ENCODE measurements around the gene DOCK3.

DOCK3 gene

DNA sequence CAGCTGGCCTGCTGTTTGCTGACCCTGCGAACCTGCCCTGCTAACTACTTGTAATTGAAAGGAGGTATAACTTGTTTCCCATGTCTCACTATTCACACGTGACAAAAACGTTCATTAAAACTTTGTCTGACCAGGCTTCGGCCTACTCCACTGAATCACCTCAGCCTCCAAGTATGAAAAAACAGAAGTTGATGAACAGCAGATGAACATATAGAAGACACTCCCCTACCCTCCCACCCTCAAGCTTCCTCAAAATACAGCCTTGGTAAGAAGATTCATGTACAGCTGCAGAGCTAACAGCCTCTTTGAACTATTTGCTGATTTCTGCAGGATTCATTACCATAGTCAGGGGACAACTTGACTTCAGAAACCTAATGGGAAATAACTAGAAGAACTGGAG lies 727.0 kb downstream of the DOCK3 start:
- peaks cover 3% of the 10 kb centered on the region; the same call in 1 of the 2 replicates for H3K36me3 ChIP-seq
- no peaks in the 10 kb centered on the region for H3K27me3 ChIP-seq
- H3K4me1 ChIP-seq = no peaks in the 10 kb centered on the region
- no peaks in the 10 kb centered on the region for H3K9me3 ChIP-seq
- TF ChIP-seq, protein P1, sequence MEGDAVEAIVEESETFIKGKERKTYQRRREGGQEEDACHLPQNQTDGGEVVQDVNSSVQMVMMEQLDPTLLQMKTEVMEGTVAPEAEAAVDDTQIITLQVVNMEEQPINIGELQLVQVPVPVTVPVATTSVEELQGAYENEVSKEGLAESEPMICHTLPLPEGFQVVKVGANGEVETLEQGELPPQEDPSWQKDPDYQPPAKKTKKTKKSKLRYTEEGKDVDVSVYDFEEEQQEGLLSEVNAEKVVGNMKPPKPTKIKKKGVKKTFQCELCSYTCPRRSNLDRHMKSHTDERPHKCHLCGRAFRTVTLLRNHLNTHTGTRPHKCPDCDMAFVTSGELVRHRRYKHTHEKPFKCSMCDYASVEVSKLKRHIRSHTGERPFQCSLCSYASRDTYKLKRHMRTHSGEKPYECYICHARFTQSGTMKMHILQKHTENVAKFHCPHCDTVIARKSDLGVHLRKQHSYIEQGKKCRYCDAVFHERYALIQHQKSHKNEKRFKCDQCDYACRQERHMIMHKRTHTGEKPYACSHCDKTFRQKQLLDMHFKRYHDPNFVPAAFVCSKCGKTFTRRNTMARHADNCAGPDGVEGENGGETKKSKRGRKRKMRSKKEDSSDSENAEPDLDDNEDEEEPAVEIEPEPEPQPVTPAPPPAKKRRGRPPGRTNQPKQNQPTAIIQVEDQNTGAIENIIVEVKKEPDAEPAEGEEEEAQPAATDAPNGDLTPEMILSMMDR (IDR thresholded peaks at IDR 0.05; ENCODE audit: low read depth, low read length) = no peak
- no peak for DNase-seq
- H3K4me3 ChIP-seq (ENCODE audit: low read depth, low read length) = no peak overlapping the region

DNA sequence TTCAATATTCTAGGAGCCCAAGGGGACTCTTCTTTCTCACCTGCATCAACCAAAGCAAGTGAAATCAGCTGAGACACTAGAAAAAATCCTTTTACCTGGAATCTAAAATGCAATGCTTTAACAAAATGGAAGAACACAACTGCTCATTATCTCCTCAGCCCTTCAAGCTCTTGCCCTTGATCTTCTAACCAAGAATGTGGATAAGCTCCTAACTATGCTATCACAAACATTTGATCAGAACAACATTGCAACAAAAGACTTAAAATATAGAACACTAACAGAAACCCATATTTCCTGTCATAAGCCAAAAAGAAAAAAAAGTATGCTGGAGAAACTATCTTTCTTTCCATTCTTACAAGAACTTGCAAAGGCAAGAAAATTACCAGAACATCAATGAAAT lies 728.9 kb downstream of the DOCK3 start:
- Histone ChIP-seq H3K36me3 (no peaks in the 10 kb centered on the region; the same call in 1 of the 2 replicates), H3K4me1 (no peaks in the 10 kb centered on the region), H3K27me3 (no peaks in the 10 kb centered on the region), H3K4me3 (ENCODE audit: low read depth, low read length) (no peak overlapping the region), H3K9me3 (no peaks in the 10 kb centered on the region)
- DNase-seq = no peak
- TF ChIP-seq, protein P1 (IDR thresholded peaks at IDR 0.05; ENCODE audit: low read depth, low read length) = no peak

DNA sequence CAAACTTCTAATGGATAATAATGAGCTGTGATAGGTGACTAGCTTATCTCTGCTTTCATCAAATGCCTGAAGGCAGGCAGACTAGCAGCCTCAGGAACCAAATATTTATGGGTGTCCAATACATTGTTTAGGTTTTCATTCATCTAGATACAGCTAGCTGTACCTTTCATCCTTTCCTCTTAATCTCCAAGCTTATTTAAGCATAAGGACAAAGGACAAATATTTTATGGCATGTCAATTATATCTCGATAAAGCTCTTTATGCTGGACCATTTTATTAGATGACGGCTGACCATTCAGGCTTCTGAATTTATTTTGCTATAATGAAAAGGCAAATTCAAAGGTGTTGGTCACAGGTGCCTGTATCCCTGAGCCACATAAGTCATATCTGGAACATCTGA lies 733.3 kb downstream of the DOCK3 start:
- Histone ChIP-seq H3K4me3 (ENCODE audit: low read depth, low read length) (no peak overlapping the region), H3K4me1 (no peaks in the 10 kb centered on the region), H3K9me3 (no peaks in the 10 kb centered on the region), H3K36me3 (no peaks in the 10 kb centered on the region; the same call in 1 of the 2 replicates), H3K27me3 (no peaks in the 10 kb centered on the region)
- TF ChIP-seq, protein P1 (IDR thresholded peaks at IDR 0.05; ENCODE audit: low read depth, low read length) = no peak
- DNase-seq = no peak

DNA sequence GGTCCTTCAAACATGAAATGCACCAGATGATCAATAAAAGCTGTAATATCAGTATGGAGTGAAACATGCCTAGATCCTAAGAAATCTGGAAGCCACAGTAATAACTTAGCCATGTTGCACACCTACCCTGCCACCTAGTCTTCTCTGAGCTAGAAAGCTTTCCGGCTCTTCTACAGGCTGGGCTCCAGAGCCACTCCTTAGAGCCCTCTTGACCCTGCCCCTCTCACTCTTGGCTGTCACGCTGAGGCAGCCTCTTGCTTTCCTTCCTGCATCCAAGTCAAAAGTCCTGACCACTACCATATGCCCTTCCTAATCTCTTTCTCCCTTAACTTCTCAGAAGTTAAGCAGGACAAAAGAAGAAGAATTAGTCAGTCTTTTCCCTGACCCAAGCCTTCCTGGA lies 734.1 kb downstream of the DOCK3 start:
- TF ChIP-seq, protein P1 (IDR thresholded peaks at IDR 0.05; ENCODE audit: low read depth, low read length) = no peak

DNA sequence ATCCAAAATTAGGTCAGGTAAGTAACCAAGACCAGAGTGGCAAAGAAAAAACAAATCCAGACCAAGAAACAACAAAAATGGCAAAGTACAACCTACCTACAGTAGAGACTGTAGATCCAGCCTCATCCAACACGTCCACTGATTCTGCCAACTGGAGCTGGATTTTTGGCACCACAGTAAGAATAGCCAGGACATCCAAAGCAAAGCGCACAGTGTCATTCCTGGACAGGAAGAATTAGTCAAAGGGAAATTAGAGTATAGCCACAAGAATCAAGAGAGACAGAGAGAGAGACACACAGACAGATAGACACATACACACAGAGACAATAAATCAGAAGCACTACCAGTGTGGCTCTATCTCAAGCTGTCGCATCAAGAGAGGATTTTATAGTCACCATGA lies 747.5 kb downstream of the DOCK3 start:
- H3K4me3 ChIP-seq (ENCODE audit: low read depth, low read length) = no peak overlapping the region
- TF ChIP-seq, protein P1 (IDR thresholded peaks at IDR 0.05; ENCODE audit: low read depth, low read length) = no peak
- no peaks in the 10 kb centered on the region for H3K9me3 ChIP-seq
- H3K36me3 ChIP-seq = peaks cover 1% of the 10 kb centered on the region; the same call in 1 of the 2 replicates
- no peaks in the 10 kb centered on the region for H3K4me1 ChIP-seq
- H3K27me3 ChIP-seq = no peaks in the 10 kb centered on the region
- no peak for DNase-seq

More for the DNA sequence above, 734.1 kb downstream of the DOCK3 start:
- H3K36me3 ChIP-seq = no peaks in the 10 kb centered on the region; the same call in 1 of the 2 replicates
- no peaks in the 10 kb centered on the region for H3K27me3 ChIP-seq
- no peak overlapping the region for H3K4me3 ChIP-seq (ENCODE audit: low read depth, low read length)
- no peaks in the 10 kb centered on the region for H3K4me1 ChIP-seq
- no peak for DNase-seq
- no peaks in the 10 kb centered on the region for H3K9me3 ChIP-seq

DNA sequence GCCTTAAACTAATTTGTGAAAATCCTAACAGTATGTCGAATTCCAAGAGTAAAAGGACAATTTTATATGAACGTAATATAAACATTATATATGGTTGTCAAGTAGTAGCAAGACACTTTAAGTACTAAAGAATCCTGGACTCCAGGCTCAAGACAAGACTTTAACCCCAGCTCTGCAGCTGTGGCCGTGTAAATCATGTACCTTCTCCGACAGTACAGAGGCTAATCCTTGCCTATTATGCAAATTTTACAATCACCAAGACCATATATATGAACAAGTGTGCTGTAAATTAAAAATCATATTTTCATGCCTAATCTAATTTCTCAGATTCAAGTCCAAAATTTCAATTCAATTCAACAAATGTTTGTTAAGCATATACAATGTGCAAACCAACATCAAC lies 752.2 kb downstream of the DOCK3 start:
- H3K4me1 ChIP-seq = no peaks in the 10 kb centered on the region
- H3K4me3 ChIP-seq (ENCODE audit: low read depth, low read length) = no peak overlapping the region
- H3K9me3 ChIP-seq = no peaks in the 10 kb centered on the region
- DNase-seq = no peak
- TF ChIP-seq, protein P1 (IDR thresholded peaks at IDR 0.05; ENCODE audit: low read depth, low read length) = no peak
- H3K27me3 ChIP-seq = no peaks in the 10 kb centered on the region
- H3K36me3 ChIP-seq = no peaks in the 10 kb centered on the region; the same call in 1 of the 2 replicates
